ENCODE results near the gene EHD4.

- TF ChIP-seq CTCF (IDR thresholded peaks at IDR 0.05; ENCODE audit: low read depth, low read length): no peak
- no peak for TF ChIP-seq POLR2A (IDR thresholded peaks at IDR 0.05; ENCODE audit: extremely low read depth, insufficient read length)
- TF ChIP-seq, protein P1, sequence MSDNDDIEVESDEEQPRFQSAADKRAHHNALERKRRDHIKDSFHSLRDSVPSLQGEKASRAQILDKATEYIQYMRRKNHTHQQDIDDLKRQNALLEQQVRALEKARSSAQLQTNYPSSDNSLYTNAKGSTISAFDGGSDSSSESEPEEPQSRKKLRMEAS (IDR thresholded peaks at IDR 0.05; ENCODE audit: low read depth, low read length): no peak
- no peak for TF ChIP-seq MYC (IDR thresholded peaks at IDR 0.05; ENCODE audit: low read depth, low read length)
Observed at GRCh38 chr15:41918506-41919126, 53.7 kb downstream of the EHD4 start.
